Activated T-cell treated with anti-CD3 and anti-CD28 coated beads for 4 hours (primary cell): ENCODE results near the gene RET.
"Not testable (repeated sequence)": the region's sequence is repeated elsewhere in the genome, so short reads cannot be mapped to it uniquely, and the experiment has no call there.

Source experiments
- DNase-seq: peaks from one replicate; pipeline ENCODE4 v3.0.0-alpha.2; 2020

Gene RET

DNA sequence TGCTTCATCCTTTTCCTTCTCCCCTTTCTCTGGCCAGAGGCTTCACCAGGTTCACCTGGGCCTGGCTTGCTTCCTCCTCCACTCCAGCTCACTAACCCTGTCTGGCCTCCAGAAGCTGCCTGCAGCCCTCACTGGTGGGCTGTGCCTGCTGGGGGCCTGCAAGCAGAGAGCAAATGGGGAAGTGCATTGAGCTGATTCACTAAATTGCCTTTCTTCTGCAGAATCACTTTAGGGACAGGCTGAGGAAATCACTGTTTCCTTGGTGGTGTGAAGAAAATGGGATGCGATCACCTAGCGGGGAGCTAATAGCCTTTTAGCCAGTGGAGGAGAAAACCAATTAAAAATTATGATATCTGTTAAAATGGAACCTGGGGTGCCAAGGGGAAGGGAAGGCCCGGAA, 3.0 kb downstream of the RET start:
- DNase-seq: no peak

DNA sequence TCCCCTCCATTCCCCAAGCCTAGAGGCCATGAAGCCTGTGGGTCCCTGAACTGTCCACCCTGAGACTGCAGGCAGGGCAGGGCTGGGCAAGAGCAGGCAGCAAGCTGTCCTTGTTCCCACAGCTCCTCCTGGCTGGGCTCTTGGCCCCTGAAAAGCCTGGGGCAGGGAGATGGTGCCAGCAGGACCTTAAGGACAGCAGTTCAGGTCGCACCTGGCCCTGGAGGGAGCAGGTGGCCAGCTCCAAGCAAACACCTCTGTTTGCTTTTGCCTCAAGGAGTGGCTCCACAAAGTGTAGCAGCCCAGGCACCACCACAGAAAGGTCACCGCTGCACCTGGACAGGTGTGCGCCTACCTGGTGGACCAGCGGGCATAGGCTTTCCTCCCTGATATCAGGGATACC, 5.2 kb downstream of the RET start:
- no peak for DNase-seq

DNA sequence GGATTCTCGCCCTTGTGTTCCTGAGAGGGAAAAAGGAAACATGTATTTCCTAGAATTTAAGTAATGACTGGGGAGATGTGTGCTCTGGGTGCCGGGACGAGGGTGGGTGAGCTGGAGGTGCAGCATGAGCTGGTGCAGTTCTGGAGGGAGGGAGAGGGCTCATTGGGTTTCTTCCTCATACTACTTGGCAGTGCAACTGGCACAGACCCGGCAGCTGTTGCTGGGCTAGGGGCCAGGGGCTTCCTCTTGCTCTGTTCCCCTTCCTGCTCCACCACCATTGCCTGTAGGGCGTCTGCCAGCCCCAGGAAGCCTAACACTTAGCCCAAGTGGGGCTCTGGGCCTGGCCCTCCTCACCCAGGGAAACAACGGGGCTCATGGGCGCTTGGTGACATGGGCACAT, 5.9 kb downstream of the RET start:
- no peak for DNase-seq

DNA sequence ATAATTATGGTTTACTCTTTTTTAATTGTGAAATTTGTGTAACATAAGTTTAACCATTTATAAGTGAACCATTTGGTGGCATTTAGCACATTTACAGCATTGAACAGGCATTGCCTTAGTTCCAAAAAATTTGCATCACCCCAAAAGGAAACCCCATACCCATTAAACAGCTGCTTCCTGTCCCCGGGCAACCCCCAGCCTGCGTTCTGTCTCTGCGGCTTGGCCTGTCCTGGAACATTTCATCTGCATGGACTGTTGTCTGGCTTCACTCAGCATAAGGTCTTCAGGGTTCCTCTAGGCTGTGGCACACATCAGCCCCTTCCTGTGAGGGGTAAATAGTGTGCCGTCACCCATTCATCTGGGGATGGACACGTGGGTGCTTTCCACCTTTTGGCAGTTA, 6.9 kb downstream of the RET start:
- DNase-seq: no peak

DNA sequence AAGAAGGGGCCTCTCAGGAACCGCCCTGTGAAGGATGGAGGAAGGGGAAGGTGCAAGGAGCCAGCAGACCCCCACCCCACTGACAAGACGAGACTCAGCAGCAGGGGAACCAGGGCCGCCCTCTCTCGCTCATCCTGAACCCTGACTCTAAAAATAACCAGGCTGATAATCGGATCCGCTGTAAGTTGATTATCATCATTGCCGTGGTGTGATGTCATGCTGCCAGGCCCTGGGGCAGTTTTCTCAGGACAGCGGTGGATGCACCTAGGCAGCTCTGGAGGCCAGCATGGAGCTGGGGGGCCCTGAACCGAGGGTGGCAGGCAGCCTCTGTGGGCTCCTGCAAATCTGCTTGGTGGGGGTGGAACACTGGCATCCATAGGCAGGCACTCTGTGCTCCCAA, 7.9 kb downstream of the RET start:
- DNase-seq: no peak

DNA sequence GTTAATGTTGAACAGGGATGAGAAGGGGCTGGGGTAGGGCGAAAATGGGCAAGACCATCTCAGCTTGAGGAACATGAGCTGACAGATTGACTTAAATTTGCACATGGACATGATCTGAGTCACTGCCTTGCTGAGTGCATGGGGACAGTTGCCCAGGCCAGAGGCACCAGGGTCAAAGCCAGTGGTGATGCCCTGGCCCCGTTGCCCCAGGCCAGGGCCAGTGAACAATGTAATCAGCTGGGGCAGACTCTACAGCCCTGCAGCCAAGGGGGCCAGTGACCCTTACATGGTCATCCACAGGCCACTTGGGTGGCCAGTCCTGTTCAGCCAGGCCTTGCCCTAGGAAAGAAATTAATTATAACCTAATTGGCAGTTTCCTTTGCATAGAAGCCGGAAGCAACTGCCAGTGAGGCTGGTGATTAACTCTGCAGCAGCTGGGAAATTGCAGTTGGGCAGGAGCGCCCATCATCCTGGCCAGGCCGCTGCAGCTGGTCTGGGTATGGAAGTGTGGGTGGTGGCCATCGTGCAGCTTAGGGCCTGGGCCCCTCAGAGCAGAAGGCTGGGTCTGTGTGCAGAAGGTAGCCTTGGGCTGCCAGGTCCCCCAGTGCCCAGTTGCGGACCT, 9.6 kb downstream of the RET start:
- DNase-seq: no peak

DNA sequence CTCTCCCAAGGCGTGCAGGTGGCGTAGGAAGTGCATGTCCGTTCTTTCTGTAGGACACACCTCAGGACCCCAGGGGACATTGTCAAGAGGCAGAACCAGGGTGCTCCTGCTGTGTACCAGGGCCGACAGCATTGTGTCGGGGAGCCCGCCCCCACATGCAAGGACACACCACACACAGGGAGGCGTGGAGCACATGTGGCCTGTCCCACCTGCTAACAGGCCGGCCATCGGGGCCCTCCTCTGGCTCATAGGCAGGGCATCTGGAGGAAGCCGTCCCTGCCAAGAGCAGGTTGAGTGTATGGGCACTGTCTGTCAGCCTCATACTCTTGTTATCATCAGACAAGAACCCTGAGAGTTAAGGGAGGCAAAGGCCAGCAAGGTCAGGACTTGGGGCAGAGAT, 12.7 kb downstream of the RET start:
- DNase-seq: no peak

DNA sequence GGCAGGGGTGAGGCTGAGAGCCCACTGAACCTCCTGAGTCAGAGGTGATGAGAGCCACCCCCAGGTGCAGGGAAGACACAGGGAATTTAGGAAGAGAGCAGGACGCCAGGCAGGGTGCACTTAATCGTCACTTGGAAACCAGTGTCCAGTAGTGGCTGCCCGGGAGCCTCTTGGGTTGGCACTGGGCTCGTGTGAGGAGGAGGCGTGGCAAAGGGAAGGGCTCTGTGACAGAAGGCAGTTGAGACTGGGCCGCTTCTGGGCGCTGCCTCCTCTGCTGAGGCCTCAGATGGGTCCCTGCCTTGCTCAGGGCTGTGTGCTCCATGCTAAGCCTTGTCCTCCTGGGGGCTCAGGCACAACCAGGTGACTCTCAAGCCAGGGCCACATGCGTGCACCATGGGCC, 13.3 kb downstream of the RET start:
- no peak for DNase-seq

DNA sequence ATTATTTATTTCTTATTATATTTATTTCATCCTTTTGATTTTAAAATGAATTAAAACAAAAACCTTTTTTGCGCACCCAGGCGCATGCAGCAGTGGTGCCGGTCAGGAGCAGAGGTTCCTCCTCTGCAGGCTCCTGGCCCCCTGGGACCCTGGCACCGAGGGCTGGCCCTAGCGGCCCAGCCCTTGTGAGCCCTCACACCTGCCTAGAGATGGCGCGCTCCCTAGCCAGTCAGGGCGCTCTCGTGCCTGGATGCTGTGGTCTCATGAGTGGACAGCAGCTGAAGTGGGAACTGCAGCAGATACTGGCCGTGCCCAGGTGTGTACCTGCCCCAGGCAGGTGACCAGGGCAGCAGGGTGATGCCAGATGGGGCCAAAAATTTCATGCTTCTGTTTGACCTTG, 13.8 kb downstream of the RET start:
- no peak for DNase-seq

DNA sequence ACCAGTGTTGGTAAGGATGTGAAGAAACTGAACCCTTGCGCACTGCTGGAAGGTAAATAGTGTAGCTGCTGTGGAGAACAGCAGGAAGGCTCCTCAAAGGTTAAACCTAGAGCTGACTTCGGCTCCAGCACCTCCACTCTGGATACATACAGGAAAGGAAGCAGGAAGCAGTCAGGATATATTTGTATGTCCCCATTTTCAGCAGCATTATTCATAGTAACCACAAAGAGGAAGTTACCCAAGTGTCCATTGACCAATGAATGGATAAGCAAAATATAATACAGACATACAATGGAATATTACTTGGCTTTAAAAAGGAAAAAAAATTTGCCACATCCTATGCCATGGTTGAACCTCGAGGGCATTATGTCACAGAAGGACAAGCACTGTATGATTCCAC, 15.0 kb downstream of the RET start:
- no peak for DNase-seq

DNA sequence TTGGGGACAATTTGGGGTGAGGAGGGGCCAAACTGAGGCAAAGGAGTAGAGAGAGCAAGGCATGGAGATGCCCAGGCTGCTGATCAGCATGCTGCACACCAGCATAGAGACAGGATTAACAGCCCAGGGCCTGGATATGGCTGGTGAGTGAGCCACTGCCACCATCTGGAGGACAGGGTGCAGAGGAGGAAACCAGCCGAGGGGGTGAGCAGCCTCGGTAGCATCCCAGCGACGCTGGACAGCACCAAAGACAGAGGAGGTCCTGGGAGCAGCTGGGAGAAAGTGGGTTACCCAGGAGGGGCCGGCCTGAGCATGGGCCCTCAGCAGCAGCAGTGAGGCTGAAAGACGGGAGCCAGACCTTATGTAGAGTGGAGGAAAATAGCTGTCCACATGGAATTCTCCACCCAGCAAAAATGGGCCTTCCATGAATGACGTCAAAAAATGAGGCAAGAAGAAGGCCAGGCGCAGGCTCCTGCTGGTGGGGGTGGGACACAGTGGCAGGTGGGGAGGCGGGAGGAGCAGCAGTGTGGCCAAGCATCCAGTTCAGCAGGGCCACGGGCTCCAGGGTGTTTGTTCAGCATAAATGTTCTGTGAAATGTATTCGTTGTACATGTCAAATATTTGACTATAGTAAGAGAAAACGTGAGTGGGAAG, 16.7 kb downstream of the RET start:
- no peak for DNase-seq

DNA sequence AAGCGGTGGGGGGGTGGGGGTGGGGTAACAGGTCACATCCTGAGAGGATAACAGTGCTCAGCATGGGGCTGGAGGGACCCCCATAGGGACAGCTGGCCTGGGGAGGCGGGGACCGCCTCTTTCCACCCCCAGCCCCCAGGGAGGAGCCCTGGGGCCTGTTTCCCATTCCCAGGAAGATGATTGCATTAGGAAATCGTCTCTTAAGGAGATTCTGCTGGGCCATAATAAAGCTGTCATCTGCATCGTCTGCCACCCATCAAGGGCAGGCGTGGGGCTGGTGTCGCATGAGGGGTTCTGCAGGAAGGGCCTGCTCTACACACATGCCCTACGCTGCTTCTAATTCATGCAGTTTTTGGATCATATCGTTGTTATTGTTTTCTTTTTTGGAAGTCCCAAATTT, 17.2 kb downstream of the RET start:
- DNase-seq: no peak

DNA sequence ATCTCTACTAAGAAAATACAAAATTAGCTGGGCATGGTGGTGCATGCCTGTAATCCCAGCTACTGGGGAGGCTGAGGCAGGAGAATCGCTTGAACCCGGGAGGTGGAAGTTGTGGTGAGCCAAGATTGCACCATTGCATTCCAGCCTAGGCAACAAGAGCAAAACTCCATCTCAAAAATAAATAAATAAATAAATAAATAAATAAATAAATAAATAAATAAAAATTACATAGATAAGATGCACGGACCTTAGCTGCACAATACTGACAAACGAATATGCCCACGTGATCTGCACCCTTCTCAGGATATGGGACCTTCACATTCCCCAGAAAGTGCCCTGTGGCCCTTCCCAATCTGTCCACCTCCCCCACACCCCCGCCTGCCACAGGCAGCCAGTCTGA, 22.5 kb downstream of the RET start:
- not testable (repeated sequence) for DNase-seq

DNA sequence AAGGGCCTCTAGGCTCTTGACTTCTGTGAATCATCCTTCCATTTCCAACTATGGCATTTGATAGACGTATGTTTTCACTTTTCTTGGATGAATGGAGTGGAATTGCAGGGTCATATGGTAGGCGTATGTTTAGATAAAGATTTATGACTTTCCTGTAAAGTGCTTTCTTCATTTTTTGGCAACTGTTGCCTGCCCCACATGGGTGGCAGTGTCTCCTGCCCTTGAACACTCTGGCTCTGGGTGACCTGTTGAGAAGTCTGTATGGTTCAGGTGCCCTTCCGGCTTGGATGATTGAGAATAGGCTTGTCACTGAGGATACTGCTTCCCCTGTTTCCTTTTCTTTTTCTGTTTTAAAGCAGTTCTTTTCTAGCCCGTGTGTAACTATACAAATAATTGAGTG, 23.1 kb downstream of the RET start:
- no peak for DNase-seq

DNA sequence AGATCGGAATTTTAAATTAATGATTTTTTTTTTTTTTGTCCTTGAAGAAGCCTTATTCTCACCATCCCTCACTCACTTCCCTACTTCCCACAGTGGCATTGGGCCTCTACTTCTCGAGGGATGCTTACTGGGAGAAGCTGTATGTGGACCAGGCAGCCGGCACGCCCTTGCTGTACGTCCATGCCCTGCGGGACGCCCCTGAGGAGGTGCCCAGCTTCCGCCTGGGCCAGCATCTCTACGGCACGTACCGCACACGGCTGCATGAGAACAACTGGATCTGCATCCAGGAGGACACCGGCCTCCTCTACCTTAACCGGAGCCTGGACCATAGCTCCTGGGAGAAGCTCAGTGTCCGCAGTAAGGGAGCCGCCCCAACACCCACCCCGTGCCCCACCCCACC, 23.5 kb downstream of the RET start:
- no peak for DNase-seq

DNA sequence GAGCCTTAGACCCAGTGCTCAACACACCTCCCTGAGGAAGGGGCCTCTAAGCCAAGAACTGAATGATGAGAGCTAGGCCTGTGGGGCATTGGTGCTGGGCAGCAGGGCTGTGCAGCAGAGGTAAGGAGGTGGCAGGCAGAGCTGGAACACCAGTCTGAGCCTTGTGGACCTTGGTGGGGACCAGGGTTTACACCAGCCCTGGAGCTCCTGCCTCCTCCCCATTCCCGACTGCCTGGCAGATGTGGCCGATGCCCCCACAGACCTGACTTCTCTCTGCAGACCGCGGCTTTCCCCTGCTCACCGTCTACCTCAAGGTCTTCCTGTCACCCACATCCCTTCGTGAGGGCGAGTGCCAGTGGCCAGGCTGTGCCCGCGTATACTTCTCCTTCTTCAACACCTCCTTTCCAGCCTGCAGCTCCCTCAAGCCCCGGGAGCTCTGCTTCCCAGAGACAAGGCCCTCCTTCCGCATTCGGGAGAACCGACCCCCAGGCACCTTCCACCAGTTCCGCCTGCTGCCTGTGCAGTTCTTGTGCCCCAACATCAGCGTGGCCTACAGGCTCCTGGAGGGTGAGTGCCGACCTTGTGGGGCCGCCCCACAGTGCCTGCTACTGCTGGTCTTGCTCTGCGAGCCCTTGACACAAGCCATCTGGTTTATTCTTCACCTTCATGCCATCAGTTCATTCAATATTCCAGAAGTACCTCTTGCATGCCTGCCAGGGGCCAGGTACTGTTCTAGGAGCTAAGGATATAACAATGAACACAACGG, 25.4 kb downstream of the RET start:
- no peak for DNase-seq

DNA sequence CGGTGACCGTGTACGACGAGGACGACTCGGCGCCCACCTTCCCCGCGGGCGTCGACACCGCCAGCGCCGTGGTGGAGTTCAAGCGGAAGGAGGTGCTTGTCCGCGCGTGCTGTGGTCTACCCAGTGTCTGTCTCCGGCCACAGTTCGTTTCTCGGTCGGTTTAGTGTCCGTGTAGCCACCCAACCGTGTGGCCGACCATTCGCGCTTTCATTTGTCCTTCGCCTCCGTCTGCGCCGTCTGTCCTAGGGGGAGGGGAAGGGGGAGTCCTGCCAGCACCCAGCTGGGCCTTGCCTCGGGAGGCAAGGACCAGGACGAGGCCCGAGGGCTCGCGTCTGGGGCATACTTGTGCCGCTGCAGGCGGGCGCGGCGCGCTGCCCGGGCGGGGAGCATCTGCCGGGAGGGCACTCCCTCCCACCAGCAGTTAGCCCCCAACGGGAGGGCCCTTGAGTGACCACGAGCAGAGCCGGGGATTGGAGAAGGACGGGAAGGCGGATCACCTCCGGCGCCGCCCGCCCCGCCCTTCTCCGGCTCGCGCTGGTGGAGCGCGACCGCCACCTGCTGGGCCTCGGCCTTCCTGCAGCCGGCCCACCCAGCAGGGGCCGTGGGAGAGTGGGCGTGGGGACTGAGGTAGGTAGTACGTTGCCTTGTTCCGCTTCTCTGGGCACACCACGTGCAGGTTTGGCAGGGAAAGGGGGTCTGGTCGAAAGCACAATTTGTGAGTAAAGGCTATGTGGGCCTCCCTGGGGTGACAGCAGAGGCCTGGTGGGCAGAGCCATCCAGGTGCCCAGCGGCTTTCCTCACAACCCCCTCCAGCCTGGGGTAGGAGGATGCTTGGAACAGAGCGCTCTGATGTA, 28.5 kb downstream of the RET start:
- DNase-seq: peak; percentile 68

DNA sequence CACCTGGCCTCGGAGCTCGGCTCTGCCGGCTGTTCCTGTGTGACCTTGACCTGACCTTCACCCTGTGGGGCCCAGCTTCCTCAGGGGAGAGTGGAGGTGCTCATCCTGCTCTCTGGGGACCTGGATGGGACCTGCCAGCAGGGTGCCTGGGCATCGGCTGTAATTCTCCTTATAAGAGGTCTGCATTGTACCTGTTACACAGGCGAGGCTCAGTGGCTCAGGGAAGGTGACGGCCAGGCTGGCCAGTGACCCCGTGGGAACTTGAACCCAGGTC, 29.0 kb downstream of the RET start:
- DNase-seq: no peak

DNA sequence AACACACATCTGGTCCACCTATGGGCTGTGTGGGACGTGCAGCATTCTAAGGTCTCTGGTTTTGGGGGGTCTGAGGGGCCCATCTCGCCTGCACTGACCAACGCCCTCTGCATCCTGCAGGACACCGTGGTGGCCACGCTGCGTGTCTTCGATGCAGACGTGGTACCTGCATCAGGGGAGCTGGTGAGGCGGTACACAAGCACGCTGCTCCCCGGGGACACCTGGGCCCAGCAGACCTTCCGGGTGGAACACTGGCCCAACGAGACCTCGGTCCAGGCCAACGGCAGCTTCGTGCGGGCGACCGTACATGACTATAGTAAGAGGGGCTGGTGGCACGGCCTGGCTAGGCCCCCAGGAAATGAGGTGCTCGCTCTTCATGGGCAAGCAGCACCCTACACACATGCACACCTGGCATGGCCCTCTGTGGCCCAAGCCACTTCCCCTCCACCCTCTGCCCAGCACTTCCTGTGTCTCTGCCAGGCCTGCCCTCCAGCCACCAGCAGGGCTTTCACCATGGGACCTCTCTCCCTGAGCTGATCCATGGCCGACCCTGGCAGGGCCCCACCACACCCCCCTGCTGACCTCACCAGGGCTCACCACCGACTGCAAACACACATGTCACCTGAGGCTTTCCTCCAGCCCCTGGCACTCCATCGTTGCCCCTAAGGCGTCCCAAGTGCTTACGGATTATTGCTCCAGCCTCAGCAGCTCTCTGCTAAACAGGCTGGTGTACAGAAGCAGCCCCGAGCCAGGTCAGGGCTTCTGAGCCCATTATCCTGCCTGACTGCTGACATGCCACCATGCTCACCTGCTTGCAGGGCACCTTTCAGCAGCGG, 29.6 kb downstream of the RET start:
- no peak for DNase-seq

DNA sequence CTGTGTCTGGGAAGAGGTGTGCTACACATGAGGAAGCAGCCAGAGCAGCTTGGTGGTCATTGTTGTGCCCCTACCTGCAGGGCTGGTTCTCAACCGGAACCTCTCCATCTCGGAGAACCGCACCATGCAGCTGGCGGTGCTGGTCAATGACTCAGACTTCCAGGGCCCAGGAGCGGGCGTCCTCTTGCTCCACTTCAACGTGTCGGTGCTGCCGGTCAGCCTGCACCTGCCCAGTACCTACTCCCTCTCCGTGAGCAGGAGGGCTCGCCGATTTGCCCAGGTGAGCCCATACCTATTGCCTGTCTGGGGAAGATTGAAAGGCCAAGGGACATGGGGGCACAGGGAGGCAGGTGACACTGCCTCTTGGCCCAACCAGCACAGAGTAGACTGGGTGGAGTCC, 32.1 kb downstream of the RET start:
- no peak for DNase-seq

DNA sequence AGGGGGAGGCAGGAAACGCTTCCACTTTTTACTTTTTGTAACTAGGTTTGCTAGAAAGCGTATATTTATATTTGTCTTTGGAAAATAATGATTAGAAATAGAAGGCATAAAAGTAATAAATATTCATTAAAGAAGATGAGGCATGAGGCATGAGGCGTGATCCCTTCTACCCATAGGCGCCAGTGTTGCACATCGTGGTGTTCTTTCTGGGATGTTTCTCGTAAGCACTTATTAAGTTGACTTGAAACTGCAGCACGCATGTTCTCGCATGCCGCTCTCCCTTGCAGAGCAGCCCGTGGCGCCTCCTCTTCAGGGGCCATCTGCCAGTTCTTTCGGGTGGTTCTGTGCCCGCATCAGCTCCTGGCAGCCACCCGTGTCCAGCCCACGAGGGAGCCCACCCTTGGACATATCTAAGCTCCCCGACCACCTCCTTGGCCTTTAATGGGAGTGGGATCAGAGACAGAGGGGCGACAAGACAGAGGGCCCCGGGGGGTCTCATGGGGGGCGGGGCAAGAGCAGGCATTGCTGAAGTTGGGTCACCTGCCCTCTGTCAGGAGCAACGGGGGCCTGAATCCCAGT, 32.9 kb downstream of the RET start:
- DNase-seq: no peak

DNA sequence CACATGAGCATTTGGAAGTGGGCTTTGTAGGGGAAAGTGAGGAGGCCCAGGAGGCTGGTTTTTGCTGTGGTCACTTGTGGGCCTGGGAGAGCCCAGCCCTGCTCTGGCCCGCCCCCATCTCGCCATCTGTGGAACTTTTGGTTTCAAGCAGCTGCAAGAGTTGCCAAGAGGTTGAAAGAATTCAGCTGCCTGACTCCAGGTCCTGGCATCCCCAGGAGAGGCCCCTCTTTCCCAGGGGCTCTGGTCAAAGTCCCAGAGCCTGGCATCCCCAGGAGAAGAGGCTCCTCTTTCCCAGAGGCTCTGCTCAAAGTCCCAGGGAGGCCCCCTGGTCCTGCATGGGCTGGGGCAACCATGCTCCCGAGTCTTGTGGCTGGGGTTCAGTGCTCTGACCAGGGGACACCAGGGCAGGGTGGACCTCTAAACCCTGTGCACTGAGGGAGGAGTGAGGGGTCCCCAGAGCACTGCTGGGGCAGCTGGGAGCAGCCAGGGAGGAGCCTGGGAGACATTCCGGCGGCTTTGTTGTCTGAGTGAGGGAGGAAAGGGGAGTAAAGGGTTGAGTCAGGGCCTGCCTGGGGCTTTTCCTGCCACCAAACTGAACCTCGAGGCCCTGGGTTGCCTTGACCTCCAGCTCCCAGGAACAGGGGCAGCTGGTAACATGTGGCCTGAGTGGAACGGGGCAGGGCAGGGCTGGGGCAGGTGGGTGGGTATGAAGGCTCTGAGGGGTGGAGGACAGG, 33.6 kb downstream of the RET start:
- no peak for DNase-seq
